Stimulated activated naive CD4-positive, alpha-beta T cell (primary cell): Measurements from ENCODE around the gene CREB3.

ENCODE experiments used
- DNase-seq, 6 experiments: peaks; one replicate each; lab custom pipeline; 2025; lab: John Stamatoyannopoulos, UW

Gene CREB3

GRCh38 chr9:35732185-35732799 lies at the start of gene CREB3, which contains the start of gene TLN1:
Gene CREB3 (plus strand): TSS chr9:35732666. CDS start chr9:35732773, 107 bp downstream.
Gene TLN1 (minus strand): TSS chr9:35732195. CDS start chr9:35725694, 6,501 bp downstream.
- peak; percentile 88 to 97 (median 94) for DNase-seq

- no peak for DNase-seq
Measured at GRCh38 chr9:35683323-35683722, 49.1 kb upstream of the CREB3 start.

DNA sequence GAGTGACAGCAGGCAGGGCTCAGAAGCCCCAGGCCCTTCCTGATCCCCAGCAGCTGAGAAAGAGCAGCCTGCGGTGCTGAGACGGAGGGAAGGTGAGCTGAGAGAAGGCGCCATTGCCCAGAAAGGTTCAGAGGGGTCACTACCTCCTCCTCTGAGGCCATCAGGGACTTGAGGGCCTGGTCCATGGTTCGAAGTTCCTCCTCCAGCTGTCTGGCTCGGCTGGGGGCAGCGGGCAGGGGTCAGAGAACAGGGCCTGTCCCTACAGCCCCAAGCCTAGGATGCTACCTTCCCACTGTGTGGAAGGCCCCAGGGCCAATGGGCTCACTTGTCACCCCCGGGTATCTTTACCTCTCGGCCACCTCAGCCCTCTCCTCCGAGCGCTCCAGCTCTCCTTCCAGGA lies 47.5 kb upstream of the CREB3 start:
- DNase-seq, result no peak

DNA sequence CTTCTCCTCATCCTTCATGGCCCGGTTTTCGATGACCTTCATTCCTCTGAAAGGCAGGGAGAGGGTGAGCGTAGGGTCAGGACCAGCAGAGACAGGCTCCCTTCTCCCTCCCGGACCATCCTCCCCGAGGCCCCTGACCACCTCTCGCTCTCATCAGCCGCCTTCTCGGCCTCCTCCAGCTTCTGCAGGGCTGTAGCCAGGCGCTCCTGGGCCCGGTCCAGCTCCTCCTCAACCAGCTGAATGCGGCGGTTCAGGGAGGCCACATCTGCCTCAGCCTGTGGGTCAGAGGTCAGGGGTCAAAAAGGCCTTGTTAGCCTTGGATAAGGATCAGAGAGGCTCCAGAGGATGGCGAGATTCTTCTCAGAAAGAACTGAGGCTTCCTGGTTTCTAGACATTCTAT lies 47.0 kb upstream of the CREB3 start:
- DNase-seq, result no peak

DNA sequence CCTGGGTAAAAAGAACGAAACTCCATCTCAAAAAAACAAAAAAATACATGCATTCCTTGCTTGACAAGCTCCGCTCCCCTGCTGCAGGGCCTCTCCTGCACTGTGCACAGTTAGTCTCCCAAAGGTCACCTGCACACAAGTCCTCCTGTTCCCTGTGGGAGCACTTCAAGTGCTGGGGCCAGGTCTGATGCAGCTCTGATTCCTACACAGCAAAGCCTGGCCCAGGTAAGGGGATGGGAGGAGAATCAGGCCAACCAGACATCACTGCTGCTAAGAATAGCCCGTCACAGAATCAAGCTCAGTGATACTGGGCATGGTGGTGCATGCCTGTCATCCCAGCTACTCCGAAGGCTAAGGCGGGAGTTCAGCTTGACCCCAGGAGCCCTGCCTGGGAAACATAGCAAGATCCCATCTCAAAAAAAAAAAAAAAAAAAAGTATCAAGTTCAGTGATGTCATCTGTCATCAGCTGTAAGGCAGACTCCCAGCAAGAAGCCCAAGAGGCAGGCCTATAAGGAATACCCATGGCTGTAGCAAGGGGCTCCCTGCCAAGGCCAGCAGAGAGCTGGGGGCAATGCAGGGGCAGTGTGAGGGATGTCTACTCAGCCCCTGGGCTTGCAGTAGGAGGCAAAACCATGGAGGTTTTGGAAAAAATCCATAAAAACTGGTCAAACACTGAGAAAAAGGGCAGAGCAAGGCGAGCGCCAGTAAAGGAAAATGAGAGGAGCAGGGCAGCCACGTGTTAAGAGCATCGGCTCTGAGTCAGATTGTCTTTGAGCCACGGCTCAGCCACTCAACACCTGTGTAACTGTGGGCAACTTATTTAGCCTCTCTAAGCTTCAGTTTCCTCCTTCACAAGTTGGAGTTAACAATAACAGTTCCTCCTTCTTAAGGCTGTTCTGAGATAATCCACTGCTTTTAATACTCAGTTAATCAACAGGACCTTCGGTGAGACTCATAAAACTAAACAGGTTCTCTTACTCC lies 46.0 kb upstream of the CREB3 start:
- no peak for DNase-seq

GRCh38 chr9:35687306-35687705 lies 45.2 kb upstream of the CREB3 start:
- no peak for DNase-seq

DNA sequence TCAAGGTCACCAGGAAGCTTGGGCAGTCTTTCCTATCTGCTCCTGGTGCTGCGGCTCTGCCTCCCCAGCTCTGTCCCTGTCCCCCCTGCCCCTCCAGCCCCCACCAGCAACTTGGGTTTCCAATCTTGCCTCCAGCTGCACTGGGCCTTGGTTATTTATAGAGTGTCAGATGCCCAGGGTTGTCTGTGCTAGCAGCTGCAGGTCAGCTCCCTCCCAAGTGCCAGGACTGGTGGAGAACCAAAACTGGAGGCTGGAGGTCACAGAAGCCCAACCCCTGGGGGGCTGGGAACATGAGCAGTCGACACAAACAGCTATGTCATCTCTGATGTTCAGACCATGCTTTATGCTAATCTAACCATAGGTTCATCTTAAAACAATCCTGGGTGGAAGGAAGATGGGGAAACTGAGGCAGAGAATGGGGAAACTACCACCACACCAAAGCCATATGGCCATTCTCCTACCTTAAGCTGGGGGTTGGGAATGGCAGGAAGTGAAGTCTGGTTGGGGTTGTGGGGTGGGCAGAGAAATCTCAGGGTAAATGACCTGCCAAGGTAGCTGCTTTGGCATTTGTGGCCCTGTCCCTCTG lies 44.4 kb upstream of the CREB3 start:
- no peak for DNase-seq

- DNase-seq, result no peak
Measured at GRCh38 chr9:35688558-35689541, 43.6 kb upstream of the CREB3 start.

DNA sequence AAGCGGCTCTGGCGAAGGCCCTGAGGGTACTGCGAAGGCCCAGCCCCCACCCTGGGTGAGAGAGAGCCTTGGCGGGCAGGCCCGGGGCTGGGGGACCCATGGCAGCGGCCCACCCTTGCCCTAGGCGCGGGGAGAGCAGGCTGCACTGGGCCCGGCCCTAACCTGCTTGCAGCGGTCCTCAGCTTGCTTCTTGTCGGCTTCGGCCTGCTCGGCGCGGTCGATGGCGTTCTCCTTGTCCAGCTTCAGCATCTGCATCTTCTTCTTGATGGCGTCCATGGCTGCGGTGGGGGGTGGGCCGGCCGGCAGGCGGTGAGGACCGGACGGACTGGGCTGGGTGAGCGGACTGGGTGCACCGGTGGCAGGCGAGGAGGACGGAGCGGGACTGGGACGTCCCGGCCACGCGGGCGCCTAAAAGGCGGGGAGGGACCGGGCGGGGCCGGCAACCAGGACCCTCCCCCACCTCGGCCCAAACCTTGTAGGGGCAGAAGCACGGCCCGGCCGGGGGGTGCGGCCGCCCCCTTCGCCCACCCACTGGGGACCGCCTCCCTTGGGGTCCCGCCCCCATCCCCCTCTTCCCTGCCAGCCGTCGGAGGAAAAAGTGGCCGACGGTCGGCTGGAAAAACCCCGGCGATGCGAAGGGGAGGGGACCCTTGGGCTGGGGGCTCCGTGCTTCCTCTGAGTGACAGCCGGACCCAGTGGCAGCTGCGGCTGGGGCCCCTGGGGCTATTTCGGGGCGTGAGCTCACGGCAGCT lies 42.7 kb upstream of the CREB3 start, which contains the start of gene TPM2:
Gene TPM2 (minus strand): TSS at position 384 of the 752 bp plus-strand sequence. CDS start 108 bp downstream, at position 276.
- no peak for DNase-seq

DNA sequence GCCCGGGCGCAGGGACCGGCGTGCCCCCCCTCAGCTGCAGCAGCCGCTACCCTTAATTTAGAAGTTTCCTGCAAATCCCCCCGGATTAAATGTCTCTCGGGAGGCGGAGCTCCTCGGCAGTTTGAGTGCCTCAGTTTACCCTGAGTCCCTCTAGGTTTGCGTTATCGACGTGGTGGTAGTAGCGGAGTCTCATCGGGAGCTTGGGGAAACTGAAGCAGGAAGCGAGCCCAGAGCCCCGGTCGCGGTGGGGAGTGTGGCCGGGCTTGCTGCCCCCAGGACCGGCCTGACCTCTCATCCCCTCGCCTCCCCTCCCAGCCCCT lies 42.2 kb upstream of the CREB3 start:
- no peak for DNase-seq

DNA sequence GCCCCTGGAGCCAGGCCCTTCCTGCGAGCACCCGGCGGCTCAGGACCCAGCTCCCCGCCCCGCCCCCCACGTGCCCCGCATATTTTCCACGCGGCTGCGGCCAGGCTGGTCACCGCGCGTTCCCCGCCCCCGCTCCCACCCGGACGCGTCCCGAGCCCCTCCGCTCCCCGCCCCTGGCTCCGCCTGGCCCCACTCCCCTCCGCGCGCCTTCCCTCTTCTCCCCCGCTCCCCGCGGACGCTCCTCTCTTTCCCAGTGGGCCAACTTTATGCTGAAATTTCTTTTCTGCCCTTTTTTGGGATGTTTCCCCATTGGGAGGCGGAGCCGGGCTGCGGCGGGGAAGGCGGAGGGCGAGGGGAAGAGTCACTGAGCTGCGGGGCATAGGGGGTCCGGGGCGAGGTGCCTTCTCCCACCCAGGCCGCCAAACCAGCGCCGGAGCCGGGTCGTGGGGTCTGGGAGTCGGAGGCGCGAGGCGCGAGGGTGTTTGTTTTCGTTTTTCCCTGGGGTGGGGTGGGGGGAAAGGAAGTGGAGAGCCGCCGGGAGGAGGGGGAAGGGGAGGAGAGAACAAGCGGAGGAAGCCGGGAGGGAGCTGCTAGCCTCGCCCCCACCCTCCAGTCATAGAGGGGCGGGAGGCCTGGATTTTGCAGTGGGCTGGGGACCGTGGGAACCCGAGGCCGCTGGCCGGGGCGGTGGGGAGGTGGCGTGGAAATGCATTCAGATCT lies 41.7 kb upstream of the CREB3 start:
- DNase-seq, result peak in 5 of 6 experiments; percentile 9 to 50 (median 31)

- no peak for DNase-seq
Measured at GRCh38 chr9:35691334-35691650, 41.2 kb upstream of the CREB3 start.

- DNase-seq, result no peak
Measured at GRCh38 chr9:35691757-35692301, 40.6 kb upstream of the CREB3 start.

DNA sequence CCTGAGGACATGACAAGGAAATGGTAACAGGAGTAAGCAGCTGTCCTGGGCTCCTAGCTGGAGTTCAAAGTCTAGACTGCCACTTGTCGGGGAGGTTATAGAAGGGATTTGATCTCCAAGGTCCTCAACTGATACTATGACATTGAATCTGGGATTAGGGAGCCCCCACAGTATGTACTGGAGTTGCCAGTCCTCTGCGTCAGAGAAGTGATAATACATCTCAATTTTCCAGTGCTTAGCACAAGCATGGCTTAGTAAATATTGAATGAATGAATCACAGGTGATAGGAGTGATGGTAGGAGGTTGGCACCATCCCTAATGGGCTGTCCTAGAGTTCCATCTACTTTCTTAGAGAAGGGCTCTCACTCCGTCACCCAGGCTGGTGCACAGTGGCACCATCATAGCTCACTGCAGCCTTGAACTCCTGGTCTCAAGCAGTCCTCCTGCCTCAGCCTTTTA lies 36.5 kb upstream of the CREB3 start:
- no peak for DNase-seq

GRCh38 chr9:35696520-35697215 lies 35.8 kb upstream of the CREB3 start:
- peak; percentile 7 to 54 (median 31) for DNase-seq

DNA sequence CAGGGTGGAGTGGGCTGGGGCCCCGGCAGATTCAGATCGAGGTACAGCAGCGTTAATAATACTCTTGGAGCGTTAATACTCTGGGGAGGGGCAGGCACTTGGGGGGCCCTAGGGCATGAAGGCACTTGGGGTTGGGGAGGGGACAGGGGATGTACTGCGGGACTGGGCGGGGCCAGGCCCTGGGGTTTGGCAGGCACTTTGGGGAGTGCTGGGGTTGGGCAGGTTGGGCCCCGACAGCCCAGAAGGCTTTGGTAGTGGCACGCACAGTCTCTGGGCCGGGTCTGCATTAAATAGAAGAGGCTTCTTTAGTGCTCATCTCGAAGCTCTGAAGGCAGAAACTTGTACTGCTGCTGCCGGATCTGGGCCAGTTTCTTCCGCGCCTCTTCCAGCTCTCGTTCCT lies 35.0 kb upstream of the CREB3 start:
- DNase-seq, result no peak

DNA sequence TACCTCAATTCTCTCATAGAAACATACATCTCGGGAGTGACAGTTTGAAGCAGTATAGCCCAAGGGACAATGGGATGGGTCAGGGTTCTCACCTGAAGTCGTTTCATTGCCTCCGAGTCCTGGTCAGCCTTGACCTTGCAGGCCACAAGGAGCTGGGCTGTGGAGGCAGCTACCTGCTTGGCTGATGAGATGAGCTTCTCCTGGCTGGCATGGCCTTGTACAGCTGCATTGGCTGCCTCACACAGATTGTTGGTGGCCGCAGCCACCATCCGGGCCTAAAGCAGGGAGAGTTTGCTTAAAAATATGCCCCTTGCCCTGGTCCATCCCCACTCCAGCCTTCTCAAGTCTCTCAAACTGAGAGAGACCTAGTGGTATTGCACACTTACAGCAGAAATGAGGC lies 34.2 kb upstream of the CREB3 start:
- DNase-seq, result no peak

- no peak for DNase-seq
Measured at GRCh38 chr9:35700031-35700430, 32.4 kb upstream of the CREB3 start.

GRCh38 chr9:35700942-35701341 lies 31.5 kb upstream of the CREB3 start:
- DNase-seq, result no peak
